HL-60 (cell line): ENCODE measurements around the gene HOTAIR.

Source experiments
- DNase-seq, 2 experiments: peaks; one replicate each; pipeline ENCODE4 v3.0.0-alpha.2; 2010 to 2020; ENCODE audit warnings: low read depth in 1 of 2, low spot score in 1 of 2
- H3K27ac ChIP-seq: fragments of 250-450 bp; sonication (Bioruptor Pico); replicated peaks from 2 replicates; pipeline ENCODE4 v1.5.1; 2020; ENCODE audit warnings: mild to moderate bottlenecking, moderate library complexity
- H3K27me3 ChIP-seq: fragments of 250-450 bp; sonication (Bioruptor Pico); 2 replicates; pipeline ENCODE4 v1.5.1; 2021; ENCODE audit warnings: mild to moderate bottlenecking, moderate library complexity; ENCODE audit not compliant: insufficient read depth, poor library complexity, severe bottlenecking
- H3K4me3 ChIP-seq: replicated peaks from 2 replicates; pipeline ENCODE4 v1.5.1; 2011; ENCODE audit warnings: mild to moderate bottlenecking, control low read depth, low read length; ENCODE audit not compliant: insufficient read depth
- CTCF ChIP-seq: IDR thresholded peaks from one replicate; pipeline ENCODE4 v1.5.1; 2011; ENCODE audit warnings: low read length, control low read depth, inconsistent platforms; ENCODE audit not compliant: insufficient read depth
- GABPA ChIP-seq: IDR thresholded peaks from 2 replicates; pipeline ENCODE4 v1.6.1; 2012; ENCODE audit warnings: low read depth
- POLR2AphosphoS5 ChIP-seq: IDR thresholded peaks from 2 replicates; pipeline ENCODE4 v1.6.1; 2012; ENCODE audit warnings: low read depth
- REST ChIP-seq: IDR thresholded peaks from 2 replicates; pipeline ENCODE4 v1.6.1; 2012; ENCODE audit warnings: low read depth; ENCODE audit not compliant: insufficient replicate concordance
- SPI1 ChIP-seq: IDR thresholded peaks from 2 replicates; pipeline ENCODE4 v1.6.1; 2012; ENCODE audit warnings: low read depth, mild to moderate bottlenecking, borderline replicate concordance

Gene HOTAIR

GRCh38 chr12:53966085-53966384 lies 8.7 kb downstream of the HOTAIR start:
- H3K27ac ChIP-seq, result no peak overlapping the region
- no peak for TF ChIP-seq CTCF
- TF ChIP-seq POLR2AphosphoS5, result no peak
- no peak for TF ChIP-seq GABPA
- TF ChIP-seq SPI1, result no peak
- TF ChIP-seq REST, result no peak
- DNase-seq, result no peak
- peaks cover 100% of the 10 kb centered on the region for H3K27me3 ChIP-seq
- H3K4me3 ChIP-seq, result no peak overlapping the region

- Histone ChIP-seq H3K4me3 (no peak overlapping the region), H3K27ac (no peak overlapping the region), H3K27me3 (peaks cover 100% of the 10 kb centered on the region)
- TF ChIP-seq SPI1 (no peak), GABPA (no peak), POLR2AphosphoS5 (no peak), REST (no peak), CTCF (no peak)
- DNase-seq, result no peak
Observed at GRCh38 chr12:53965281-53966084, 9.3 kb downstream of the HOTAIR start.

GRCh38 chr12:53964315-53964713 lies 10.4 kb downstream of the HOTAIR start:
- no peak overlapping the region for H3K4me3 ChIP-seq
- H3K27ac ChIP-seq, result no peak overlapping the region
- no peak for DNase-seq
- TF ChIP-seq GABPA (no peak), CTCF (no peak), REST (no peak), POLR2AphosphoS5 (no peak)
- H3K27me3 ChIP-seq, result peaks cover 100% of the 10 kb centered on the region
